ENCODE results near the gene COL27A1.

COL27A1 gene

GRCh38 chr9:114138552-114138971 lies 16.8 kb upstream of the COL27A1 start:
- no peak for ATAC-seq
- no peak for TF ChIP-seq ZNF8 (CRISPR knock-in tag; IDR thresholded peaks at IDR 0.05)
- no peak for TF ChIP-seq BACH2 (CRISPR knock-in tag; IDR thresholded peaks at IDR 0.05; ENCODE audit: borderline replicate concordance)
- no peak for TF ChIP-seq ZFP30 (CRISPR knock-in tag; IDR thresholded peaks at IDR 0.05)
- TF ChIP-seq ZC3H10 (CRISPR knock-in tag; IDR thresholded peaks at IDR 0.05): no peak
- no peak for TF ChIP-seq ZNF565 (CRISPR knock-in tag; conservative IDR thresholded peaks at IDR 0.05; ENCODE audit: low read depth)
- no peak for TF ChIP-seq ZNF70 (CRISPR knock-in tag; IDR thresholded peaks at IDR 0.05)
- no peak for TF ChIP-seq TOX (CRISPR knock-in tag; IDR thresholded peaks at IDR 0.05; ENCODE audit: borderline replicate concordance)
- TF ChIP-seq PPARA (CRISPR knock-in tag; IDR thresholded peaks at IDR 0.05; ENCODE audit: borderline replicate concordance): no peak
- no peak for TF ChIP-seq TCF4 (CRISPR knock-in tag; IDR thresholded peaks at IDR 0.05; ENCODE audit: borderline replicate concordance)
- TF ChIP-seq CSRNP3 (CRISPR knock-in tag; IDR thresholded peaks at IDR 0.05): no peak
- no peak for TF ChIP-seq OSR1 (CRISPR knock-in tag; IDR thresholded peaks at IDR 0.05)

DNA sequence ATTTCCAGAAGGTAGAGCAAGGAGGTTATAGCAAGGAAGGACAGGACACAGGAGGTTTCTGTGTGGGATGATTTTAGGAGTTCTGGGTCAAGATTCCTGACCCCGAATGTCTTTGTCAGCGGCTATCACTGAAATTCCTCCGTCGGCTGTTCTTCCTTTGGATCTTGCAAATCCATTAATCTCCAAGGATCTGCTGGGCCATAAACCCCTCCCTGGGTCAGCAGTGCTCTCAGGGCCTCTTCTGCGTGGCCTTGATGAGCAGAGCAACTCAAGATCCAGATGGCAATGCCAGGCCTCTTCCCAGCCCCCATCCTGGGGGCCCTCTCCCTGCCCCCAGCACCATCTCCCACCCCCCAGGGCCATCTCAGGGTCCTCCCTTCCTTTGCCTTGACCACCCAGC lies 16.3 kb upstream of the COL27A1 start:
- ATAC-seq: no peak
- TF ChIP-seq ZNF70 (CRISPR knock-in tag; IDR thresholded peaks at IDR 0.05) (no peak), CREB5 (CRISPR knock-in tag; IDR thresholded peaks at IDR 0.05; ENCODE audit: low read depth) (no peak), GLIS3 (CRISPR knock-in tag; IDR thresholded peaks at IDR 0.05) (no peak), ZNF565 (CRISPR knock-in tag; conservative IDR thresholded peaks at IDR 0.05; ENCODE audit: low read depth) (no peak), SNAI2 (CRISPR knock-in tag; IDR thresholded peaks at IDR 0.05) (no peak), ZFP30 (CRISPR knock-in tag; IDR thresholded peaks at IDR 0.05) (no peak), TOX (CRISPR knock-in tag; IDR thresholded peaks at IDR 0.05; ENCODE audit: borderline replicate concordance) (no peak), RARB (CRISPR knock-in tag; IDR thresholded peaks at IDR 0.05) (no peak), ZC3H10 (CRISPR knock-in tag; IDR thresholded peaks at IDR 0.05) (no peak), POU6F1 (CRISPR knock-in tag; IDR thresholded peaks at IDR 0.05; ENCODE audit: borderline replicate concordance, low read depth) (no peak), BACH2 (CRISPR knock-in tag; IDR thresholded peaks at IDR 0.05; ENCODE audit: borderline replicate concordance) (no peak), ISL1 (CRISPR knock-in tag; IDR thresholded peaks at IDR 0.05) (no peak), ESRRG (CRISPR knock-in tag; IDR thresholded peaks at IDR 0.05) (no peak), PATZ1 (CRISPR knock-in tag; IDR thresholded peaks at IDR 0.05; ENCODE audit: borderline replicate concordance) (no peak), ZFP3 (CRISPR knock-in tag; IDR thresholded peaks at IDR 0.05) (no peak), PPARA (CRISPR knock-in tag; IDR thresholded peaks at IDR 0.05; ENCODE audit: borderline replicate concordance) (no peak), TCF4 (CRISPR knock-in tag; IDR thresholded peaks at IDR 0.05; ENCODE audit: borderline replicate concordance) (no peak), CSDC2 (CRISPR knock-in tag; IDR thresholded peaks at IDR 0.05) (no peak)

GRCh38 chr9:114140401-114140800 lies 14.9 kb upstream of the COL27A1 start:
- ATAC-seq: no peak
- TF ChIP-seq CSRNP3 (CRISPR knock-in tag; IDR thresholded peaks at IDR 0.05) (no peak), ZC3H10 (CRISPR knock-in tag; IDR thresholded peaks at IDR 0.05) (no peak), ISL1 (CRISPR knock-in tag; IDR thresholded peaks at IDR 0.05) (no peak), ZFP30 (CRISPR knock-in tag; IDR thresholded peaks at IDR 0.05) (no peak), BACH2 (CRISPR knock-in tag; IDR thresholded peaks at IDR 0.05; ENCODE audit: borderline replicate concordance) (no peak), ESRRG (CRISPR knock-in tag; IDR thresholded peaks at IDR 0.05) (no peak), ZFP3 (CRISPR knock-in tag; IDR thresholded peaks at IDR 0.05) (no peak), OSR1 (CRISPR knock-in tag; IDR thresholded peaks at IDR 0.05) (no peak), PATZ1 (CRISPR knock-in tag; IDR thresholded peaks at IDR 0.05; ENCODE audit: borderline replicate concordance) (no peak), CREB5 (CRISPR knock-in tag; IDR thresholded peaks at IDR 0.05; ENCODE audit: low read depth) (no peak), GLIS3 (CRISPR knock-in tag; IDR thresholded peaks at IDR 0.05) (no peak), ZNF8 (CRISPR knock-in tag; IDR thresholded peaks at IDR 0.05) (no peak), SNAI2 (CRISPR knock-in tag; IDR thresholded peaks at IDR 0.05) (no peak), POU6F1 (CRISPR knock-in tag; IDR thresholded peaks at IDR 0.05; ENCODE audit: borderline replicate concordance, low read depth) (no peak), CSDC2 (CRISPR knock-in tag; IDR thresholded peaks at IDR 0.05) (no peak), ZNF70 (CRISPR knock-in tag; IDR thresholded peaks at IDR 0.05) (no peak)
